HL-60 (cell line): ENCODE measurements around the gene CACNA1S.

Source experiments
- CTCF ChIP-seq: IDR thresholded peaks from one replicate; pipeline ENCODE4 v1.5.1; 2011; ENCODE audit warnings: low read length, control low read depth, inconsistent platforms; ENCODE audit not compliant: insufficient read depth
- GABPA ChIP-seq: IDR thresholded peaks from 2 replicates; pipeline ENCODE4 v1.6.1; 2012; ENCODE audit warnings: low read depth
- POLR2AphosphoS5 ChIP-seq: IDR thresholded peaks from 2 replicates; pipeline ENCODE4 v1.6.1; 2012; ENCODE audit warnings: low read depth
- REST ChIP-seq: IDR thresholded peaks from 2 replicates; pipeline ENCODE4 v1.6.1; 2012; ENCODE audit warnings: low read depth; ENCODE audit not compliant: insufficient replicate concordance

- TF ChIP-seq CTCF (no peak), POLR2AphosphoS5 (no peak), REST (no peak), GABPA (no peak)
Measured at GRCh38 chr1:201156819-201157218, 44.6 kb upstream of the CACNA1S start.
